Activated CD8-positive, alpha-beta memory T cell treated with anti-CD3 and anti-CD28 coated beads for 1 hour (primary cell): ENCODE measurements around the gene PCDH9.
"Not testable (repeated sequence)": the region's sequence is repeated elsewhere in the genome, so short reads cannot be mapped to it uniquely, and the experiment has no call there.

ENCODE experiments used
- DNase-seq, 2 donors: peaks; one replicate each; pipeline ENCODE4 v3.0.0-alpha.2; 2020; ENCODE audit warnings: low read depth in 1 of 2; ENCODE audit errors: extremely low read depth in 1 of 2

PCDH9 gene

GRCh38 chr13:66795636-66796035, 434.5 kb downstream of the PCDH9 start:
- DNase-seq = no peak

GRCh38 chr13:66794340-66795031, 435.6 kb downstream of the PCDH9 start:
- no peak for DNase-seq

GRCh38 chr13:66790861-66791260, 439.3 kb downstream of the PCDH9 start:
- DNase-seq = no peak

- no peak for DNase-seq
These were observed 448.9 kb downstream of the PCDH9 start for GRCh38 chr13:66781241-66781640.

GRCh38 chr13:66780814-66781213, 449.3 kb downstream of the PCDH9 start:
- DNase-seq = no peak

GRCh38 chr13:66778461-66778860, 451.7 kb downstream of the PCDH9 start:
- DNase-seq = no peak

- DNase-seq = no peak
These were observed 454.9 kb downstream of the PCDH9 start for GRCh38 chr13:66775196-66775595.

GRCh38 chr13:66774046-66774445, 456.1 kb downstream of the PCDH9 start:
- DNase-seq = no peak

GRCh38 chr13:66765559-66765958, 464.6 kb downstream of the PCDH9 start:
- DNase-seq = no peak

- not testable (repeated sequence) for DNase-seq
These were observed 469.5 kb downstream of the PCDH9 start for GRCh38 chr13:66760678-66761077.

- DNase-seq = no peak
These were observed 470.2 kb downstream of the PCDH9 start for GRCh38 chr13:66759919-66760318.

- no peak for DNase-seq
These were observed 478.4 kb downstream of the PCDH9 start for GRCh38 chr13:66751691-66752090.

- DNase-seq = no peak
These were observed 481.4 kb downstream of the PCDH9 start for GRCh38 chr13:66748712-66749111.

GRCh38 chr13:66745307-66745706, 484.8 kb downstream of the PCDH9 start:
- DNase-seq = no peak

- no peak for DNase-seq
These were observed 506.6 kb downstream of the PCDH9 start for GRCh38 chr13:66723576-66723975.

GRCh38 chr13:66716538-66716937, 513.6 kb downstream of the PCDH9 start:
- no peak for DNase-seq

GRCh38 chr13:66714795-66715194, 515.3 kb downstream of the PCDH9 start:
- DNase-seq = no peak

- DNase-seq = no peak
These were observed 526.0 kb downstream of the PCDH9 start for GRCh38 chr13:66704110-66704509.

GRCh38 chr13:66703597-66703996, 526.5 kb downstream of the PCDH9 start:
- no peak for DNase-seq

GRCh38 chr13:66700117-66700601, 530.0 kb downstream of the PCDH9 start:
- no peak for DNase-seq

- no peak for DNase-seq
These were observed 536.5 kb downstream of the PCDH9 start for GRCh38 chr13:66693656-66694055.

- DNase-seq = no peak
These were observed 539.0 kb downstream of the PCDH9 start for GRCh38 chr13:66691149-66691548.

- no peak for DNase-seq
These were observed 540.5 kb downstream of the PCDH9 start for GRCh38 chr13:66689628-66690027.
